Neural cell (in vitro differentiated cells): ENCODE results near the gene CLHC1. TPM values are rescaled to one million over a fixed set of nuclear protein-coding genes. Genes with fewer than 3 reads are reported as not detected.

Source experiments
- H2AFZ ChIP-seq: fragments of 200-600, 300-800 bp; sonication (generic), shearing (Covaris generic); 2 replicates; pipeline ENCODE4 v1.6.0; 2014; ENCODE audit warnings: low read depth, mild to moderate bottlenecking, antibody characterized with exemption, low read length, moderate library complexity
- H3F3A ChIP-seq: fragments of 200-600 bp; shearing (Covaris generic); 2 replicates; pipeline ENCODE4 v1.6.1; 2016; ENCODE audit warnings: mild to moderate bottlenecking, moderate library complexity, mixed read lengths, antibody characterized with exemption, low read length; ENCODE audit not compliant: insufficient read depth, poor library complexity, severe bottlenecking
- H3K27ac ChIP-seq: fragments of 200-600, 300-800 bp; sonication (generic), shearing (Covaris generic); 2 replicates; pipeline ENCODE4 v1.5.1; 2014; ENCODE audit warnings: mild to moderate bottlenecking, low read length, moderate library complexity
- H3K27me3 ChIP-seq: fragments of 300-800, 200-600 bp; sonication (generic), shearing (Covaris generic); 2 replicates; pipeline ENCODE4 v1.6.0; 2014; ENCODE audit warnings: mild to moderate bottlenecking, low read depth, low read length, moderate library complexity; ENCODE audit not compliant: insufficient read depth
- H3K36me3 ChIP-seq: fragments of 300-800, 200-600 bp; sonication (generic), shearing (Covaris generic); 2 replicates; pipeline ENCODE4 v1.5.1; 2014; ENCODE audit warnings: mild to moderate bottlenecking, antibody characterized with exemption, low read length, moderate library complexity; ENCODE audit not compliant: insufficient read depth
- H3K4me2 ChIP-seq: fragments of 300-800, 200-600 bp; sonication (generic), shearing (Covaris generic); 2 replicates; pipeline ENCODE4 v1.6.0; 2014; ENCODE audit warnings: mild to moderate bottlenecking, low read length
- H3K4me3 ChIP-seq: fragments of 300-800, 200-600 bp; sonication (generic), shearing (Covaris generic); 2 replicates; pipeline ENCODE4 v1.5.1; 2014; ENCODE audit warnings: mild to moderate bottlenecking, low read length, moderate library complexity
- H3K79me2 ChIP-seq: fragments of 200-600 bp; shearing (Covaris generic); replicated peaks from 2 replicates; pipeline ENCODE4 v1.6.0; 2014; ENCODE audit warnings: mild to moderate bottlenecking, low read length, moderate library complexity; ENCODE audit not compliant: insufficient read depth
- H3K9ac ChIP-seq: fragments of 300-800, 200-600 bp; sonication (generic), shearing (Covaris generic); 2 replicates; pipeline ENCODE4 v1.6.1; 2016; ENCODE audit warnings: mild to moderate bottlenecking, low read length, mixed read lengths
- H3K9me2 ChIP-seq: fragments of 200-600 bp; shearing (Covaris generic); 2 replicates; pipeline ENCODE4 v1.6.1; 2016; ENCODE audit warnings: mild to moderate bottlenecking, low read length, mixed read lengths; ENCODE audit not compliant: insufficient read depth
- H3K9me3 ChIP-seq: fragments of 200-600, 300-800 bp; sonication (generic), shearing (Covaris generic); 2 replicates; pipeline ENCODE4 v1.6.1; 2016; ENCODE audit warnings: mild to moderate bottlenecking, mixed run types, low read length, moderate library complexity, mixed read lengths
- H4K20me1 ChIP-seq: fragments of 200-600 bp; shearing (Covaris generic); 2 replicates; pipeline ENCODE4 v1.6.1; 2016; ENCODE audit warnings: mild to moderate bottlenecking, mixed run types; ENCODE audit not compliant: insufficient read depth
- EP300 ChIP-seq: fragments of 450-650 bp; conservative IDR thresholded peaks from 2 replicates; pipeline ENCODE4 v1.6.1; 2014; ENCODE audit warnings: antibody characterized with exemption, mild to moderate bottlenecking, moderate library complexity; ENCODE audit not compliant: poor library complexity, severe bottlenecking
- EZH2 ChIP-seq: fragments of 200-600, 300-800 bp; shearing (Covaris generic), sonication (generic); IDR thresholded peaks from 2 replicates; pipeline ENCODE4 v1.6.1; 2014; ENCODE audit warnings: antibody characterized with exemption, low read length, borderline replicate concordance, mild to moderate bottlenecking; ENCODE audit not compliant: insufficient read depth, poor library complexity, severe bottlenecking
- MXI1 ChIP-seq: fragments of 450-650 bp; conservative IDR thresholded peaks from 2 replicates; pipeline ENCODE4 v1.6.1; 2014; ENCODE audit warnings: antibody characterized with exemption, mild to moderate bottlenecking; ENCODE audit not compliant: poor library complexity, severe bottlenecking
- POLR2AphosphoS5 ChIP-seq: IDR thresholded peaks from 2 replicates; pipeline ENCODE4 v1.6.1; 2012
- RAD21 ChIP-seq: fragments of 450-650 bp; conservative IDR thresholded peaks from 2 replicates; pipeline ENCODE4 v1.6.1; 2014; ENCODE audit warnings: antibody characterized with exemption, mild to moderate bottlenecking, moderate library complexity
- SMC3 ChIP-seq: fragments of 450-650 bp; conservative IDR thresholded peaks from 2 replicates; pipeline ENCODE4 v1.6.1; 2014; ENCODE audit warnings: antibody characterized with exemption, mild to moderate bottlenecking, moderate library complexity; ENCODE audit not compliant: poor library complexity
- TAF1 ChIP-seq: IDR thresholded peaks from 2 replicates; pipeline ENCODE4 v1.6.1; 2012; ENCODE audit warnings: low read depth
- polyA plus RNA-seq: library from polyadenylated mRNA; depleted of rRNA; stranded (reverse); fragments of >200 nt; gene quantifications from 2 replicates; pipeline ENCODE4 v1.2.3, GENCODE V29; 2014
- TF ChIP-seq, protein P1 (sequence below): fragments of 450-650 bp; IDR thresholded peaks from 2 replicates; pipeline ENCODE4 v1.5.1; 2014; ENCODE audit warnings: antibody characterized with exemption, mild to moderate bottlenecking, moderate library complexity; ENCODE audit not compliant: poor library complexity, severe bottlenecking
- TF ChIP-seq, protein P2 (sequence below): IDR thresholded peaks from 2 replicates; pipeline ENCODE4 v1.6.1; 2012; ENCODE audit warnings: borderline replicate concordance

Gene CLHC1
- polyA plus RNA-seq, 1 donor from 2014 or later = 43.6 TPM

DNA sequence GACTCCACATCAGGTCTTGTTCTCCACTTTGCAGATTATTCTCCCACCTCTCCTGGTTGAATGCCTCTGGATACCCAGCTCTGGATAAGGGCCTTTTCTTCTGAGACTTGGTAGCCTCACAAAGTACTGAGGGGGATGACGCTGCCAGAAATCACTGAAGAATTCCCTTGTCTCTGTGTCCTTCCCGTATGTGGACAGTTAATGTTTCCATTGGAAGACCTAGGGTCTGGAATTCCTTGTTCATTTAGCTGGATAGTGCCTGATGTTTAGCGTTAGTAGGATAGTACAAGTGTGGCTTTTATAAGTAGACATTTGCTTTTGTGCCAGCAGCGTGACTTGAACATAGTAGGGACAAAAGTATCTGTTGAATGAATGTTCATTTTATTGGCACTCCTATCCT lies 76.9 kb downstream of the CLHC1 start:
- TF ChIP-seq SMC3 = no peak
- TF ChIP-seq EP300 = no peak
- no peak for TF ChIP-seq EZH2
- TF ChIP-seq, protein P1, sequence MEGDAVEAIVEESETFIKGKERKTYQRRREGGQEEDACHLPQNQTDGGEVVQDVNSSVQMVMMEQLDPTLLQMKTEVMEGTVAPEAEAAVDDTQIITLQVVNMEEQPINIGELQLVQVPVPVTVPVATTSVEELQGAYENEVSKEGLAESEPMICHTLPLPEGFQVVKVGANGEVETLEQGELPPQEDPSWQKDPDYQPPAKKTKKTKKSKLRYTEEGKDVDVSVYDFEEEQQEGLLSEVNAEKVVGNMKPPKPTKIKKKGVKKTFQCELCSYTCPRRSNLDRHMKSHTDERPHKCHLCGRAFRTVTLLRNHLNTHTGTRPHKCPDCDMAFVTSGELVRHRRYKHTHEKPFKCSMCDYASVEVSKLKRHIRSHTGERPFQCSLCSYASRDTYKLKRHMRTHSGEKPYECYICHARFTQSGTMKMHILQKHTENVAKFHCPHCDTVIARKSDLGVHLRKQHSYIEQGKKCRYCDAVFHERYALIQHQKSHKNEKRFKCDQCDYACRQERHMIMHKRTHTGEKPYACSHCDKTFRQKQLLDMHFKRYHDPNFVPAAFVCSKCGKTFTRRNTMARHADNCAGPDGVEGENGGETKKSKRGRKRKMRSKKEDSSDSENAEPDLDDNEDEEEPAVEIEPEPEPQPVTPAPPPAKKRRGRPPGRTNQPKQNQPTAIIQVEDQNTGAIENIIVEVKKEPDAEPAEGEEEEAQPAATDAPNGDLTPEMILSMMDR = no peak
- no peak for TF ChIP-seq POLR2AphosphoS5
- TF ChIP-seq, protein P2, sequence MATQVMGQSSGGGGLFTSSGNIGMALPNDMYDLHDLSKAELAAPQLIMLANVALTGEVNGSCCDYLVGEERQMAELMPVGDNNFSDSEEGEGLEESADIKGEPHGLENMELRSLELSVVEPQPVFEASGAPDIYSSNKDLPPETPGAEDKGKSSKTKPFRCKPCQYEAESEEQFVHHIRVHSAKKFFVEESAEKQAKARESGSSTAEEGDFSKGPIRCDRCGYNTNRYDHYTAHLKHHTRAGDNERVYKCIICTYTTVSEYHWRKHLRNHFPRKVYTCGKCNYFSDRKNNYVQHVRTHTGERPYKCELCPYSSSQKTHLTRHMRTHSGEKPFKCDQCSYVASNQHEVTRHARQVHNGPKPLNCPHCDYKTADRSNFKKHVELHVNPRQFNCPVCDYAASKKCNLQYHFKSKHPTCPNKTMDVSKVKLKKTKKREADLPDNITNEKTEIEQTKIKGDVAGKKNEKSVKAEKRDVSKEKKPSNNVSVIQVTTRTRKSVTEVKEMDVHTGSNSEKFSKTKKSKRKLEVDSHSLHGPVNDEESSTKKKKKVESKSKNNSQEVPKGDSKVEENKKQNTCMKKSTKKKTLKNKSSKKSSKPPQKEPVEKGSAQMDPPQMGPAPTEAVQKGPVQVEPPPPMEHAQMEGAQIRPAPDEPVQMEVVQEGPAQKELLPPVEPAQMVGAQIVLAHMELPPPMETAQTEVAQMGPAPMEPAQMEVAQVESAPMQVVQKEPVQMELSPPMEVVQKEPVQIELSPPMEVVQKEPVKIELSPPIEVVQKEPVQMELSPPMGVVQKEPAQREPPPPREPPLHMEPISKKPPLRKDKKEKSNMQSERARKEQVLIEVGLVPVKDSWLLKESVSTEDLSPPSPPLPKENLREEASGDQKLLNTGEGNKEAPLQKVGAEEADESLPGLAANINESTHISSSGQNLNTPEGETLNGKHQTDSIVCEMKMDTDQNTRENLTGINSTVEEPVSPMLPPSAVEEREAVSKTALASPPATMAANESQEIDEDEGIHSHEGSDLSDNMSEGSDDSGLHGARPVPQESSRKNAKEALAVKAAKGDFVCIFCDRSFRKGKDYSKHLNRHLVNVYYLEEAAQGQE = no peak
- TF ChIP-seq TAF1 = no peak
- no peak for TF ChIP-seq RAD21
- TF ChIP-seq MXI1 = no peak
- Histone ChIP-seq H3K4me2 (no peak overlapping the region), H2AFZ (no peak overlapping the region), H3K4me3 (no peak overlapping the region), H3K9me3 (no peaks in the 10 kb centered on the region), H3F3A (no peaks in the 10 kb centered on the region), H3K79me2 (no peaks in the 10 kb centered on the region), H3K27ac (no peak overlapping the region), H3K36me3 (no peaks in the 10 kb centered on the region), H3K9ac (no peak overlapping the region), H3K9me2 (no peaks in the 10 kb centered on the region), H4K20me1 (no peaks in the 10 kb centered on the region), H3K27me3 (no peaks in the 10 kb centered on the region)

DNA sequence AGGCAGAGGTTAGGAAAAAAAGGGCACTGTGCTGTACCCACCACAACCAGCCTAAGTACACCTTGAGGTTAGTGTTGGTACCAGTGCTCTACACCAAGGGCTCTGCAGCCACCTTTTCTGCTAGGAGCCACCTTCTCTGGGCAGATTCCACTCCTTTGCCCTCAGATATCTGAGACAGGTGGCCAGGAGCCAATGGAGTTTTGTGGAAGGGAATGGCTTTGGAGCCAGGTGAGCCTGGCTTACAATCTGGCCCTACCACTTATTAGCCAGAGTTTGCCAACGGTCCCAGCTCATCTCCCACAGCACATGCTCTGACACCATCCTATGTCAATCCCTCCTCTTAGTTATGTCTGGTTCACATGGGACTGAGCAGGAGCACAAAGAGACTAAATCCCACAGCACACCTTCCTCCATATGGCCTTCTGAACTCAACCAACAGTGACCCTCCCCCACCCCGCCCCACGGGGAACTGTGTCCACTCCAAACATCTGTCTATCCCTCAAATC lies 77.5 kb downstream of the CLHC1 start:
- Histone ChIP-seq H3K27ac (no peak overlapping the region), H3K36me3 (no peaks in the 10 kb centered on the region), H3K4me2 (no peak overlapping the region), H3K9me2 (no peaks in the 10 kb centered on the region), H3K9me3 (no peaks in the 10 kb centered on the region), H3K79me2 (no peaks in the 10 kb centered on the region), H3K4me3 (no peak overlapping the region), H3F3A (no peaks in the 10 kb centered on the region), H3K9ac (no peak overlapping the region), H2AFZ (no peak overlapping the region), H3K27me3 (no peaks in the 10 kb centered on the region), H4K20me1 (no peaks in the 10 kb centered on the region)
- TF ChIP-seq POLR2AphosphoS5 = no peak
- no peak for TF ChIP-seq TAF1
- TF ChIP-seq, protein P1 = no peak
- no peak for TF ChIP-seq EP300
- TF ChIP-seq, protein P2 = no peak
- TF ChIP-seq SMC3 = no peak
- TF ChIP-seq EZH2 = no peak
- TF ChIP-seq RAD21 = no peak
- no peak for TF ChIP-seq MXI1
